HG03135 (cell line): ENCODE measurements around the gene APOA5.
A peak's percentile ranks its signal among the peaks of the same experiment; 100 is the strongest.
"Not testable (repeated sequence)": the region's sequence is repeated elsewhere in the genome, so short reads cannot be mapped to it uniquely, and the experiment has no call there.

Source experiments
- ATAC-seq: cut with Tn5 transposase; IDR thresholded peaks from one replicate; pipeline ENCODE4 v1.9.1; 2021; ENCODE audit warnings: mild to moderate bottlenecking, moderate library complexity; ENCODE audit not compliant: unreplicated experiment

The APOA5 gene

GRCh38 chr11:116801662-116802061, 10.0 kb upstream of the APOA5 start:
- not testable (repeated sequence) for ATAC-seq

GRCh38 chr11:116800610-116801009, 8.9 kb upstream of the APOA5 start:
- ATAC-seq = no peak

GRCh38 chr11:116798368-116798767, 6.7 kb upstream of the APOA5 start:
- ATAC-seq = no peak

- ATAC-seq = no peak
Observed at GRCh38 chr11:116797816-116798215, 6.1 kb upstream of the APOA5 start.

- ATAC-seq = no peak
Observed at GRCh38 chr11:116796548-116796947, 4.9 kb upstream of the APOA5 start.

- ATAC-seq = no peak
Observed at GRCh38 chr11:116794851-116795250, 3.2 kb upstream of the APOA5 start.

- ATAC-seq = no peak
Observed at GRCh38 chr11:116793772-116794097, 2.1 kb upstream of the APOA5 start.

GRCh38 chr11:116792869-116793771, 1.4 kb upstream of the APOA5 start:
- ATAC-seq = no peak

GRCh38 chr11:116792144-116792868, 627 bp upstream of the APOA5 start:
- no peak for ATAC-seq

- ATAC-seq = no peak
Observed at GRCh38 chr11:116791002-116791812, 472 bp downstream of the APOA5 start.

GRCh38 chr11:116790167-116791001, 1.3 kb downstream of the APOA5 start:
- no peak for ATAC-seq

GRCh38 chr11:116788975-116789374, 2.7 kb downstream of the APOA5 start:
- no peak for ATAC-seq

- ATAC-seq = no peak
Observed at GRCh38 chr11:116788534-116788933, 3.1 kb downstream of the APOA5 start.

GRCh38 chr11:116787786-116788486, 3.7 kb downstream of the APOA5 start, which contains the start of gene ZPR1:
TSS of gene ZPR1 (minus strand) at chr11:116788023. CDS start at chr11:116787990, 33 bp downstream.
- ATAC-seq = peak; percentile 82

- ATAC-seq = peak; percentile 3
Observed at GRCh38 chr11:116787436-116787785, 4.3 kb downstream of the APOA5 start.

- ATAC-seq = no peak
Observed at GRCh38 chr11:116786966-116787365, 4.7 kb downstream of the APOA5 start.

GRCh38 chr11:116786326-116786725, 5.4 kb downstream of the APOA5 start:
- ATAC-seq = no peak

- no peak for ATAC-seq
Observed at GRCh38 chr11:116782728-116783127, 9.0 kb downstream of the APOA5 start.

- no peak for ATAC-seq
Observed at GRCh38 chr11:116778556-116778955, 13.1 kb downstream of the APOA5 start.

GRCh38 chr11:116777056-116777455, 14.6 kb downstream of the APOA5 start:
- no peak for ATAC-seq
